NCI-H774 (cell line): ENCODE measurements around the gene HDAC4.

Experiments used
- DNase-seq: peaks from one replicate; lab custom pipeline; 2025; lab: John Stamatoyannopoulos, UW

The HDAC4 gene

DNA sequence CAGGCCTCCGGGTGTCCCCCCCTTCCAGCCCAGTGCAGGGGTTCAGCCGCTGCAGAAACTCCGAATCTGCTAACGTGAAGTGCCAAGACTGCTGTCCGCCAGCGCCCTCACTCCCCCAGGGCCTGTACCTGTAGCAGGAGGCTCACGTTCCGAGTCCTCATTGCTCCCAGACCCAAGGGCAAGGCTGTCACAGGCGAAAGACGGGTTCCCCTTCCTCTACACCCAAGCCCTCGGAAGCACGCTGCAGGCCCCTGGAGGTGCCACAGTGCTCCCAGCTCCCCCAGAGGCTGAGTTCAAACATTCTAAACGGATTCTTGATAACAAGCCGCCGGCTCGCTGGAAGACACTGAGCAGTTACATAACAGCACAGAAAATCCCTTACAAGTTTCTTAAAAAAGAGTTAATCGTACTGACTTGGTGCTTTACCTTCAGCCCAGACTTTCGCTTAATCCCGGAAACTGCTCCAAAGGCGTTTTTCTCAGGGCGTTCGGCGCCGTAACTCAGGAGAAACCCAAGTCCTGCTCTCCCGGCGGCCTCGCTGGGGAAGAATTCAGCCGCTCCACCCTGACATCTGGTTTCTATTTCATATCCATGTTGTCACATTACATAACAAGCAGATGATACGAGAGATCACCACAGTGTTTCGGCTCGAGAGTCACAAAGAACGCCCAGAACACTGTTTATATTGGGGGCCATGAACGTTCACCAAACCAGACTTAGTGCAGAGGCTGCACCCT, 92.0 kb downstream of the HDAC4 start:
- DNase-seq: no peak

DNA sequence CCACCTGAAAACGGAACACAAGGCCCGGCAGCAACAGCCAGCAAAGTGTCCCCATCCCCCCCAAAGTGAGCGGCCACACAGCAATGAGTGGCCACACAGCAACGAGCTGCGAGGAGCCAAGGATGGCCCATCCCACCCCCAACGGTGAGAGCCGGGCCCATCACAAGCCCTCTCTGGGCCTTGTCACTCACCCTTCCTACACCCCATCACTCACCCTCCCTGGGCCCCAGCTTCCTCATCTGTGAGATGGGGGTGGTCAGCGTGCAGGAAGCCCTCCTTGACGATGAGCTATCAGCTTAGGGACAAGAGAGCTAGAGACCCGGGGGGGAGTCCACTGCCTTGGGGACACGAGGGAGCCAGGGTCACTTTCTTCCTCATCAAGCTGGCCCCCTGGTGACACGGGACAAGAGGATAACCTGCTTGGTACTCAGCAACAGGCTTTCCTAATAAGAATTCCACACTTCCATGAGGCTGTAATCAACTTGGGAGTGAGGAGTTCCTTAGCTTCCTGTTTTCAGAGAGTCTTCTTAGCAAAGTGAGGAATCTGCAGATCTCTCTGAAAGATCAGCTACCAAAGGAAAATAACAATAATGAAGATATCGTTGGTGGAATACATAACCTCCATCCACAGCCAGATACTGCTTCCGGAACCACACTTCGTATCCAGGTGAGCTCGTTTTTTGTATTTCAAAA, 92.8 kb downstream of the HDAC4 start:
- DNase-seq: no peak

DNA sequence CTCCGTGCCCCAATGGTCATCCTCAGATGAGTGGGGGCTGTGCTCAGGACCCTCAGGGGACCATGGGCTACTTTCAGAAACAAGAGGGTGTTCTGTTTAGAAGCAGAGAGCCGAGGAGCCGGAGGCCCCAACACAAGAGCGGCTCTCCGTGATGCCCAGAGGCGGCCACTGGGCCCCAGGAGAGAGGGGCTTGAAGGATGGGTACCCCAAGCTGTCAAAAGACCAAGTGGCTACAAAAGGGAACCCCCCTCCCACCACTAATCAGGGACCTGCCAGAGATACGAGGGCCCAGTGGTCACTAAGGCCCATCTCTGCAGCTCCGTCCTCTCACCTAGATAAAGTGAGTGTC, 93.6 kb downstream of the HDAC4 start:
- no peak for DNase-seq

DNA sequence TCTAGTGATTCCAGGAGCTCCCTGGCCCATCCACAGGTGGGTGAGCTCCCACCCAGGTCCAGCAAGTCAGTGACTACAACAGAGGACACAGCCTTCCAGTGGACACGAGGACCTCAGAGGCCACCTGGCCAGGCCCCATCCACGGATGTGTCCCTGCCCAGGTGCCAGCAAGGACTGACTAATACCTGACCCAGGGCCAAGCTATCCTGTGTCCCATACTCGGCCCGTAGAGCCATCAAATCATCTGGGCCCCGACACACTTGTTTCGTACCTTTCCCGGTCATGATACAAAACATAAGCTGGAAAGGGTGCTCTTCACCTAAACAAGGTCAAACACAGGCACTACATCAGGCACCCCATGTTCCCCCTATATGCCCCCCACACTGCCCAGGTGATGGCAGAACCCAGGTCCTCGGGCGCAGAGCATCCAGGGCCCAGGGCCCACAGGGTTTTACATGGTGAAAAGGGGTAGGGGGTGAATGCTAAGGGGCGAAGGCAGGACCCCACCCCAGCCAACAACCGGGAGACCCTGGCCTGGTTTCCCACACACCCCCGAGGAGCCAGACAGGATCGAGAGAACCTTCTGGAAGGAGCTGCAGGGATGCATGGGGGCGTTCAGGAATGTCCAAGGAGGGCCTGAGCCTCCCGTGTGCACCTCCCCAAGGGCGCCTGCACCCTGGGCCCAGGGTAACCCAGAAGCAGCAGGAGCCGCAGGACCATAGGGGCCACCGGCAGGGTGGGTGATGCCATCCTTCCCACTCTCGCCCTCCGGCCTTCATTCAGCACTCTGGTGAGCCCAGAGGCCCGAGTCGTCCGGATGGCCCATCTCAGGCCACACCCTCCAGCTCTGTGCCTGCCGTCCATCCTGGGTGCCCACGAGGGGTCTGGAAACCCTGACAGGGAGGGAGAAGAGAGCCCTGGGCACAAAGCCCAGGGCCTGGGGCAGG, 94.3 kb downstream of the HDAC4 start:
- no peak for DNase-seq

DNA sequence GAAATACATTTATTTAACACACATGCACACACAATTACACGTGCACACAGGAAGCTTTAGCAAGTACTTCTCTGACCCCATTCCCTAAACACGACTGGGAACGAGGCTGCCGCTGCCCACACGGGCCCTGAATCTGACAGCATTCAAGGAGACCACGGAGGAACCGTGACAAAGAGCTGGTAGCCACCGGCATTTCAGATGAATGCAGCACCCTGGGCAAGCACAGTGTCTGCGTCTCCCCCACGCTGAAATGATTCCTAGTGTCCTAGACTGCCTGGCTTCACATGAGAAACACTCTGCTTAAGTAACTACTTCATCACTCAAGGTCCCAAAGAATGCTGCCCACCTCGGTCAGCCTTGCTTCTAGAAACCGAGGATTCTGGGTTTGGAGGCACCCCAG, 95.0 kb downstream of the HDAC4 start:
- no peak for DNase-seq

DNA sequence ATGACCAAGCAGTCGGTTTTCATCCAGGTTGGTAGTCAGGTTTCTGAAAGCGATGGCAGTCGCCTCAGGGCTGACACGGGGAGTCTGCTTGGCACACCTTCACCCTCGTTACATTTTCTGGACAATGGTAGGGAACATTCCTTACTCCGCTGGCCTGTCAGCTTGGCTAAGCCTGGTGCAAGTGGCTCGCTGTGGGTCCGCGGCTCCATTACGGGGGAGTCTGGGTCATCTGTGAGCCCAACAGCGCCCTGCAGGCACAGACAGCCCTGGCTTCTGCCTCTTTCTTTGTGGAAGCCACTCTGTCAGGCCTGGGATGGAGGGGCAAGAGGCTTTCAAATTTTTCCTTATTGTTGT, 95.6 kb downstream of the HDAC4 start:
- DNase-seq: no peak

DNA sequence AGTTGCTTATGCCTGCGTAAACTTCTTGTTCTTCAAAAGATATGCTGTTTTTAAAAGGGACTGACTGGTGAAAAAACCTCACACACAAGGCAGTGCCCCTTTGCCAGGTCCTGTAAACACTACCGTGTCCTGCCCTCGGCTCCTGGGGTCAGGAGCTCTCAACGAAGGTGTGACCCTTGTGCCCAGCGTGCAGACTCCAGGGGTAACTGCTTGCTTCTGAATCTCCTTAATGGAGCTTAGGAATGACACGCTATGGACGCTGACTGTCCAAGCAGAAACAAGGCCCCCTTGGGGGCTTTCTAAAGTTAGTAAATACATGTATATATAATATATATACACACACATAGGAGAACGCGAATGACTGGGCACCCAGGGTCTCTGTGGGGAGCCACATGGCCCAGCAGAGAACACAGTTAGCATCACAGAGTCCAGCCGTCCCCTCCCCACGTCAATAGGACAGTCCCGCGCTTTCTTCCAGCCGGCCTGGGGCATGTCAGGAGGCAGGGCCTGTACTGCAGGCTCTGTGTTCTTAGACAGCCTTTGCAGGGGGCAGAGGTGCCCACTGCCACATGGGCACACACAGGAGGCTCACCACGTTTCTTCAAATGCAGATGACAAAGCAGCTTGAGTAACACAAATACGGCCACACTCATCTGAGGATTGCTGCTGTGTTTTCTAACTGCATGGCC, 96.1 kb downstream of the HDAC4 start:
- no peak for DNase-seq

DNA sequence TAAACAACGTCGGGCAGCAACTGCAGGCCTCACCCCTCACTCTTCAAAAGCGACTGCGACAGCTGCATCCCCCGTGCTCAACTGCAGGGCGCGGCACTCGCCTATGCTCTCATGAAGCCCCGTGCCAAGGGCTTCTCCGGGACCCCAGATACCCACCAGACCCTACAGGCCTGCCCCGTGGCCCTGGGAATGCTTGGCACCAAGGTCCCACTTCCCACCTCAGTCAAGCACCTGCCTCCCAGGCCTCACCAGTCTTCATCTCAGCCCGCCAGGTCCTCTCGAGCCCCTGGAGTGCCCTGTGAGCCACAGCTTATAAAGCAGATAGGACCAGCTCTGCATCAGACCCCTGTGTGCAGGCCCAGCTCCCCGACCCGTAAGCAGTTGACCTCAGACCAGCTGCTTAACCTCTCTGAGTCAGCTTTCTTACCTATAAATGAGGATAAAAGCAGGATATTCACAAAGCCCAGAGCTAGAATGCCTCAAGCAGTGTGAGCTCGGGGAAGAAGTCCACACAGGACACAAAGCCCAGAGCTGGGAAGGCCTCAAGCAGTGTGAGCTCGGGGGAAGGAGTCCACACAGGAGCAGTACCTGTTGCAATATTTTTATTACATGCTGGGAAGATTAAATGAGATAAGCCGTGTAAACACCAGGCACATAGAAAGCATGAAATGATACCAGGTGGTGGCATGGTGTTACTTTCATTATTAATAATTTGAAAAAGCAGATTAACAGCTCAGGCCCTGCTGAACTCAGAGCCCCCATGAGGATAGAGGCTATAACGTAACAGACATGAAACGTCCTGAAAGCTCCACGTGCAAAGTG, 96.9 kb downstream of the HDAC4 start:
- DNase-seq: no peak

DNA sequence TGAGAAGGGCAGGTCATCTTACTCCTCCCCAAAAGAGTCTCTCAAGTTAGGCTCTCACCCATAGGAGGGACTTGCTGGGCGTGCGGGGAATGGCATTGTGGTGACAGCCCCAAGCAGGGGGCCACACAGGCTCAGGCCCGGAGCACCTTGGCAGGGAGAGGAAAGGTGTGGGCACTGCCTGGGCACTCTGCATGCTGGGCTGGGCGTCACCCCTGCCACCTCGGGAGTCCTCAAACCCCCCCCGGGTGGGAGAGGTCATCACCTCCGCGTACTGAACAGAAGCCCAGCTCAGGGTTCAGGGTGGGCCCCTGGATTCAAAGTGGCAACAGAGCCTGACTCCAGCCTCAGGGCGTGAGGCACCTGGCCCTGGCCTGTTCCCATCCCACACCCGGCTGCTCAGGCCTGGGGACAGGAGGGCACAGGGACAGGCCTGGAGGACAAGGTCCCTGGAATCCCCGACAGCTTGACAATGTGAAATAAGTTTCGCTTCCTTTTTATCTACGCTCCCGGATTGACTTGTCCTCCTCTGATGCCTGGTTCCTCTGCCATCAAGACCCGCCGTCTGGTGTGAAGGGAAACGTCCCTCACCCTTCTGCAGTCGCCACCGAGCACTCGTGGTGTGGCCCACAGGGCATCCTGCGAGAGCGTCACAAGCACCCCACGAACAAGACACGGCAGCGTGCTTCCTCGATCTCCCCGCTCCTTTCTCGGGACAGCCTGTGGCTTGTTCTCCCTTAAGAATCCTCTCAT, 97.8 kb downstream of the HDAC4 start:
- DNase-seq: no peak

DNA sequence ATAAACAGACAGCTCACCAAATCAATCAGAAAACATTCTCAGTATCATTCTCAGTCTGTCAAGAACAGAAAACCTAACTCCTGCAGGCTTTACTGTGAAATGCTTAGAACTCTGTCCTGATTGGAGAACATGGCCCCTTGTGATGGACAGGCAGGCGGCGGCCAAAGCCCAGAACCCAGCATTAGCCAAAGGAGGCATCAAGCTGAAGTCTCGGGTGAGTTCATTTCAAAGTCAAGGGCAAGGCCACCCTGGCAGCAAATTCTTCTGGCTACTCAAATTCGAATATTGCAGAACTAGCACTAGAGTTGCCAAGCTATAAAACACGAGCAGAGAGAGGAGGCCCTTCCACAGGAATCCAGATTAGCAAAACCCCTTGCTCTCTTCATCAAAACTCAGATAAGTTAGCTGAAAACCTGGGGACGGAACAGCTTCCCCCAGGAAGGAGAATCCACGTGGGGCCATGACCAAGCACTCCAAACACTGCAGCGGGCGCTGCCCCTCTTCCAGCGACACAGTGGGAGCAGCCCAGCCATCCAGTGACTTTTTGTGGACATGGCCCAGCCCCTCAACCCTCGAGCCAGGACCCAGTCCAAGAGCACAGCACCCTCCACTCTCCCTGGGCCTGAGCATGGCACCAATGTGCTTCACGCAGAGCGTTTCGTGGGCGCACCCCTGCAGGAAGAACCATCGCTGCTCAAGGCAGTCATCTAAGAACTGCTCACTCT, 98.6 kb downstream of the HDAC4 start:
- no peak for DNase-seq

DNA sequence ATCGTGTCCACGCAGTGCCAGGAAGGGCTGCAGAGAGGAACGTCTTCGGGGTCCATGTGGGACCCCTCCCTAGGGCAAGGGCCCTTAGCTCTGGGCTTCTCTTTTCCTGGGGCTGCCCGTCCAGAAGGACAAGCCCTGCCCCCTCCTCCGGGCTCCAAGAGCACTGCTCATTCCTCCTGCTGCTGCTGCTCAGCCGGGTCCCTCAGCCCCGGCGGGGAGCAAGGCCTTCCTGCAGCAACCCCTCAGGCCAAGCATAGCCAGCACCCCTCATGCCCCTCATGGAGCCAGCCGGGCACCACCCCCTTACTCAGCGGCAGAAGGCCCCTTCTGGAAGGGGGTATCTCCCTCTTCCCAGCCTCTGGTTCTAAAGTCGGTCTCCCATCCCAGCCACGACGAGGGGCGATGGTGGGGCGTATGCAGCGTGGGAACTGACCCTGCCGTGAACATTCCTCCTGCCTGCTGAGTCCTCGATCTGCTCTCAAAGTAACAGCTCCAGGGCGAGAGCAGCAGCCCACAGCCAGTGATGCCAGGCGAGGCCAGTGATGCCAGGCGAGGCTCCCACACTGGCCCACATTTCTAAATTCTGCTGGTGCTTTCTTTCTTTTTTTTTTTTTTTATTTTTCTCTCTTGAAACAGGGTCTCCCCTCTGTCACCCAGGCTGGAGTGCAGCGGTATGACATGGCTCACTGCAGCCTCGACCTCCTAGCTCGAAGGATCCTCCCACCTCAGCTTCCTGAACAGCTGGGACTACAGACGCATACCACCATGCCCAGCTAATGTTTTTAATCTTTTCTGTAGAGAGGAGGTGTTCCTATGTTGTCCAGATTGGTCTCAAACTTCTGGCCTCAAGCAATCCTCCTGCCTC, 99.7 kb downstream of the HDAC4 start:
- DNase-seq: no peak

DNA sequence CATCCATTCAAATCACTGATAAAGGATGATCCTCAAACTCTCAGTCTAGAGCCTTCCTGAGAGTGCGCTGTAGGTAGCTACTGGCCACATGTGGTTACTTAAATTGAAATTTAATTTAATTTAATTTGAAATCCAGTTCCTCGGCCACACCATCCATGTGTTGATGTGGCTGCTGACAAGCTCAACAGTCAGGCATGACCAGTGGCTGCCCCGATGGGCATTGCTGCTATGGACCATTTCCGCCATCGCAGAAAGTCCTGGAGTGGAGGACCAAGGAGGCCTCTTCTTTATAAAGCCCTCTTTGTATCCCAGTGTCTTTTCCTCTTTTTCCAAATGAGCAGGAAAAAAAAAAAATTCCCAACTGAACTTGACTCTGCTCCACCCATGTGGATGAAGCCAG, 100.6 kb downstream of the HDAC4 start:
- no peak for DNase-seq

DNA sequence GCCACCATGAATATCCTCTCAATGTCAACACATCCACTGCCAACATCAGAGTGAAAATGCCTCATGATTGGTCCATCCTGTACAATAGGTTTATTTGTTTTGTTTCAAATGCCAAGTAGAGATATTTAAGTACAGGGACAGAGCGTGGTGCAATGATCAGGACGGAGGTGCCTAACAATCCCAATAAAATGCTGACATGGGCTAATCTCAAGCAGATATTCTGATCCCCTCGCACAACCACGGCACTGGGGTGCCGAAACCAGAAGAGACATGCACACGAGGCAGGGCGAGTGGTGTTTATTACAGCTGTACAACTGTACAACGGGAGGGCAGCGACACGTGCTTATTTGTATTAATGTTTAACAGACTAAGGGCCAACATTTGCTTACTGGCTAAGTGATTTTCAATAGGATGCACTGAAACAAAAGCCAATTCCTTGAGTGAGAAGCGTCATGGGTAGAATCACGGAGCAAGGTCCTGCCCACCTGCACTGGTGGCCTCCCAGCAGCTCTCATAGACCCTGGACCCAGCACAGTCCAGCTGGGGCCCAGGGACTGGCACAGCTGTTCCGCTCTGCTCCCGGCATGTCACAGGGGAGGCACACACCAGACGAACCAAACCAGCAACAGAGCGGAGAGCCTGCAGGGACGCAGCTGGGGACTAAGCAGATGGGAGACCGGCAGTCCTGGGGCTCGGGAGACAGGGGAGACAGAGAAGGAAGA, 101.4 kb downstream of the HDAC4 start:
- DNase-seq: peak; percentile 19

DNA sequence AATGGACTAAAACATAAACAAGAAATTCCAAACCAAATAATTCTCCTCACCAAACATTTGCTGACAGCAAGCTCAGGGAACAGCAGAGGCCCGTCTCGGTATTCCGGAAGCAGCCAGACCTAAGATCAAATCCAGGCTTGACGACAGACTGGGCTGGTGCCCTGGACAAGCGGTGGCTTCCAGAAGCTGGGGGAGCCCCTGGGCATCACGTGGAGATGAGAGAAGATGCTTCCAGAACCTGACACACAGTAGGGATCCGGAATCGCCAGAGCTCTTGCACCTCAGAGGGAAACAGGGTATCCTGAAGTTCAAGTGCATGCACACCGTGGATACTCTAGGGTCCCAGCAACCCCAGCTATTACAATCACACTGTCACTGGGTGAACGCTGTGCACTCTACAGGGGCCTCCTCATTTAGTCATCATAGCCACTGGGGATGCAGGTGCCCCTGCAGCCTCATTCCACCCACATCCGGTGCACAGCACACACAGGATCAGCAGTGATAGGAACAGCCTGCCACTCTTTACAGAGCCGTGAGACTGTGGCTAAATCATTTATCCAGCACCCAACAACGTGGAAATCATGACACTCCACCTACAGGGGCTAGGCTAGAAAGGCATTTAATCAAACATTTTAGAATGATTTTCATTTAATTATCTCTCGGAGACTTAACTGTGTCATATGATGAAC, 102.6 kb downstream of the HDAC4 start:
- no peak for DNase-seq

DNA sequence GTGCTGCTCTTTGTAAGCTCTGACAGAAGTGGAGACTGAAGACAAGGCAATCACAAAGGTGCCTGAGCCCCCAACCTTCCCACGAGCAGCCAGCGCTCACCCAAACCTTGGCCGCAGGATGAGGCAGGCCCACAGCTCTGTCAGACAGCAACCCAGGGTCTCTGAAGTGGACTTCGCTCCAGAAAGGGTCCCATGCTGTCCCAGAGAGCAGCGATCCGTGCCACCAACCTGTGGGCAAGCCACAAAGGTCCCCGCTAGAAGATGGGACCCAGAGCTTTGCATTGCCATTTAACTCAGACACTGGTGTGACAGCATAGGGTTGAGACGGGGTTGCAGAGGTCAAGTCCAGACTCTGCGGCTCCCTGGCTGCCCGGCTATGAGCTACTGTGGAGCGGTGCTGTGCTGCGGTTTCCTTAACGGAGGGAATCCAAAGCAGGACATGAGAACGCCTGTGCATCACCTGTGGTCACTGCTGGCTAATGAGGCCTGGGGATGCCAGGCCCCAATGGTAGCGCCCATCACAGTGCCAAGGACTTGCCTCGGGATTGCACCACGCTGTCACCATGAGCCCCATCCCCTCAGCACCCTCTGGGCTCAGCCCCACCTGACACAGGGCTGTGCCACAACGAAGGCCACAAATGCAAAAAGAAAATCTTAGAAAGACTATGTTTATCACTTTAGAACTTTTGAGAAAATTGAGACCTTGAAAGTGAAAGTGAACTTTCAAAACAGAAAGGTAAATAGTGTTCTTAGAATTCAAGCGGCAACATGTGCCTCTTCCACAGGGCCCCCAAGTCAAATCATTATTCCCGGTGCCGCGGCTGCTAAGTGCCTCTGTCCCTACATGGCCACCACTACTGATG, 103.4 kb downstream of the HDAC4 start:
- no peak for DNase-seq

DNA sequence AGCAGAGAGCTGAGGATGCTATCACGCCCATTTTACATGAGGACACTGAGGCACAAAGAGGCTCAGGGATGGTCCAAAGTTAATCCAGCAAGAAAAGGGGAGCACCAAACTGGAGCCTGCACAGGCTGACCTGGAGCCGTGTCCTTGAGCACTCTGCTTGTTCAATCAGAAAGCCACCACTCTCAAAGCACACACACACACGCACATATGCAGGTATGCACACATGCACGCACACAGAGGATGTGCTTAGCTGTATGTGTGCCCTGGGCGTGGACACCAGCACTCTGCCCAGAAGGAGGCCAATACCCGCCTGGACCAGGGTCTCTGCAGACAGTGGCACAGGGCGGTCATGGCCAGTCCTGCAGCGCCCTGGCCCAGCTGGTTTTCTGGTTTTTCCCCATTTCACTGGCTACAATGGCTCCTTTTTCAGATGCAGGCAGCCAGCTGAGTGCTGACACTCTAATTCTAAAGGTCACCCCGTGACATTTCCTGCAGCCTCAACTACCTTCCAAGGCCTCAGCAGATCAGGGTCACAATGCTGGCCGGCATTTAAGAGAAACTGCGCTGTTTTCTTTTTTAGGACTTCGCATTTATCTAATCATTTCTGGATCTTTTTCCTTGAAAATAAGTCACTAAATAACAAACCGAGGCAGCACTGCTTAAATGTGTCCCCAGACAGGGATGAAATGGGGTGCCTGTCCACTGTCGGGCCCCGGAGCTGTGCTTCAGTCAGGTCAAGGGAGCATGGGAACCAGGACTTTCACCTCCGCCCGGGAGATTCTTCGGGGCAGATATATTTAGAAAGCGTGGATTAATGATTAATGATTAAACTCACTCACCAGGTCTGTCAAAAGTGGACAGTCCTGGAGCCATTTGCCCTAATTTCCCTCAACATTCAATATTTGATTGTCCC, 104.5 kb downstream of the HDAC4 start:
- no peak for DNase-seq
